ENCODE measurements around the gene SCUBE2. TPM values are rescaled to one million over a fixed set of nuclear protein-coding genes. Genes with fewer than 3 reads are reported as not detected.

The SCUBE2 gene
- total RNA-seq, 1 experiment from 2014 or later = 0.18 TPM

DNA sequence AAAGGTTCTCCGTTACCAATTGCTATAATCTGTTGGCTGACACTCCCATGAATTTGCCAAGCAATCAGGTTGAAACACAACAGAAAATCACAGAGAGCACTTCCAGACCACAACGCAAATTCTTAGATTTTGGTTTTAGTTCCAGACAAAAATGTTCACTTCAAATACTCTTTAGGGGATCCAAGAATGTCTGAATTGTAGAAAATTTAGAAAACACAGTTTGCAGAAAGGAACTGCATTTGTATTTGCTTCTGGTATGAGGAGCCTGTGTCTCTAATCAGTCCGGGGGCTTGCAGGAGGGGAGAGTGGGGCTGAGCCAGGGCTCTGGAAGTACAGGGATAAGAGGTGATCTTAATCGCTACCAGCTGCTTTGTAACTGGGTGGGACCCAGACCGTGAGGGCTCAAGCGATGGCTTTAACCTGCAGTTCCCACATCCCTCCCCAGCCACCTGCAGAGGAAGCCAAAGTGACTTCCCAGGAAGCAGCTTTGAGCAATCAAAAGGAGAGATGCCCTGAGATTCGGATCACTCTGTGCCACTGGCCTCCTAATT, 18.7 kb downstream of the SCUBE2 start:
- Histone ChIP-seq H3K9me2 (replicated peaks; ENCODE audit: low read length) (no peaks in the 10 kb centered on the region), H3K27ac (ENCODE audit: low read length) (no peak overlapping the region), H3K9me3 (ENCODE audit: low read length) (no peaks in the 10 kb centered on the region), H3K9ac (ENCODE audit: low read length) (no peak overlapping the region), H3K36me3 (ENCODE audit: low read depth, low read length) (no peaks in the 10 kb centered on the region), H4K20me1 (ENCODE audit: low read length) (no peaks in the 10 kb centered on the region), H3K4me1 (ENCODE audit: insufficient read depth, low read length) (peaks cover 5% of the 10 kb centered on the region; the same call in 1 of the 2 replicates), H3K27me3 (ENCODE audit: low read length) (no peaks in the 10 kb centered on the region), H3K4me2 (ENCODE audit: low read length) (no peak overlapping the region), H2AFZ (ENCODE audit: low read length) (no peak overlapping the region), H3K4me3 (ENCODE audit: low read length) (no peak overlapping the region), H3K79me2 (ENCODE audit: low read length) (no peaks in the 10 kb centered on the region), H3F3A (ENCODE audit: low read length, unreplicated experiment) (no peaks in the 10 kb centered on the region)
- DNase-seq (no peak), ATAC-seq (no peak)
- TF ChIP-seq EZH2 (IDR thresholded peaks at IDR 0.05; ENCODE audit: low read length, unreplicated experiment) (no peak), EZH2phosphoT487 (IDR thresholded peaks at IDR 0.05; ENCODE audit: borderline replicate concordance, low read length) (no peak)
- TF ChIP-seq, protein P1, sequence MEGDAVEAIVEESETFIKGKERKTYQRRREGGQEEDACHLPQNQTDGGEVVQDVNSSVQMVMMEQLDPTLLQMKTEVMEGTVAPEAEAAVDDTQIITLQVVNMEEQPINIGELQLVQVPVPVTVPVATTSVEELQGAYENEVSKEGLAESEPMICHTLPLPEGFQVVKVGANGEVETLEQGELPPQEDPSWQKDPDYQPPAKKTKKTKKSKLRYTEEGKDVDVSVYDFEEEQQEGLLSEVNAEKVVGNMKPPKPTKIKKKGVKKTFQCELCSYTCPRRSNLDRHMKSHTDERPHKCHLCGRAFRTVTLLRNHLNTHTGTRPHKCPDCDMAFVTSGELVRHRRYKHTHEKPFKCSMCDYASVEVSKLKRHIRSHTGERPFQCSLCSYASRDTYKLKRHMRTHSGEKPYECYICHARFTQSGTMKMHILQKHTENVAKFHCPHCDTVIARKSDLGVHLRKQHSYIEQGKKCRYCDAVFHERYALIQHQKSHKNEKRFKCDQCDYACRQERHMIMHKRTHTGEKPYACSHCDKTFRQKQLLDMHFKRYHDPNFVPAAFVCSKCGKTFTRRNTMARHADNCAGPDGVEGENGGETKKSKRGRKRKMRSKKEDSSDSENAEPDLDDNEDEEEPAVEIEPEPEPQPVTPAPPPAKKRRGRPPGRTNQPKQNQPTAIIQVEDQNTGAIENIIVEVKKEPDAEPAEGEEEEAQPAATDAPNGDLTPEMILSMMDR (conservative IDR thresholded peaks at IDR 0.05; ENCODE audit: low read depth, low read length) = no peak
- ChIA-PET CTCF (no interaction called here), POLR2A (ENCODE audit: unreplicated experiment) (no interaction called here)
- intact Hi-C loops (cut with micrococcal nuclease) = no loop called here
- BruUV-seq (replicated peaks) = no TSS peak

DNA sequence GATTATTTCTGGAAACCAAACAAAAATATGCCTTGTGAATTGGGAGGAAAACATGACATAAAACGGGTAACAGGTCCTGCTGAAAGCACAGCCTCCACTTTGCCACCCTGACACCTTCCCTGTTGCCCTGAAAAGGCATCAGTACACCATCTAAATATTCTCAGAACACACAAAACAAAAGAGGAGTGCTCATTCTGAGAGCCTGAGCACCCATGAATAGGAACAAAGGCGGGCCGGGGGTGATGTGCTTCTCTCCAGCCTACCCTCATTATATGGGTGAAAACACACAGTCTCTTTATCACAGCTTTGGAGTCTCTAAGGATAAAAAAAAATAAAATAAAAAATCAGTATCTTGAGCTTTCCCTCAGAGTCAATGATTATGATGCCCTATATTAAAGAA, 19.7 kb downstream of the SCUBE2 start:
- no peaks in the 10 kb centered on the region for H3K36me3 ChIP-seq (ENCODE audit: low read depth, low read length)
- POLR2A ChIA-PET (ENCODE audit: unreplicated experiment) = no interaction called here
- no peak overlapping the region for H3K27ac ChIP-seq (ENCODE audit: low read length)
- CTCF ChIA-PET = no interaction called here
- no peaks in the 10 kb centered on the region for H3K9me2 ChIP-seq (replicated peaks; ENCODE audit: low read length)
- H3K4me2 ChIP-seq (ENCODE audit: low read length) = no peak overlapping the region
- BruUV-seq (replicated peaks) = no TSS peak
- H3K79me2 ChIP-seq (ENCODE audit: low read length) = no peaks in the 10 kb centered on the region
- no peak for TF ChIP-seq EZH2 (IDR thresholded peaks at IDR 0.05; ENCODE audit: low read length, unreplicated experiment)
- TF ChIP-seq, protein P1 (conservative IDR thresholded peaks at IDR 0.05; ENCODE audit: low read depth, low read length) = no peak
- TF ChIP-seq EZH2phosphoT487 (IDR thresholded peaks at IDR 0.05; ENCODE audit: borderline replicate concordance, low read length) = no peak
- intact Hi-C loops (cut with micrococcal nuclease) = no loop called here
- no peaks in the 10 kb centered on the region for H3F3A ChIP-seq (ENCODE audit: low read length, unreplicated experiment)
- H2AFZ ChIP-seq (ENCODE audit: low read length) = no peak overlapping the region
- DNase-seq = no peak
- H3K9ac ChIP-seq (ENCODE audit: low read length) = no peak overlapping the region
- H3K27me3 ChIP-seq (ENCODE audit: low read length) = no peaks in the 10 kb centered on the region
- H3K9me3 ChIP-seq (ENCODE audit: low read length) = no peaks in the 10 kb centered on the region
- no peak for ATAC-seq
- no peaks in the 10 kb centered on the region for H4K20me1 ChIP-seq (ENCODE audit: low read length)
- H3K4me3 ChIP-seq (ENCODE audit: low read length) = no peak overlapping the region
- H3K4me1 ChIP-seq (ENCODE audit: insufficient read depth, low read length) = peaks cover under 1% of the 10 kb centered on the region; the same call in 1 of the 2 replicates

DNA sequence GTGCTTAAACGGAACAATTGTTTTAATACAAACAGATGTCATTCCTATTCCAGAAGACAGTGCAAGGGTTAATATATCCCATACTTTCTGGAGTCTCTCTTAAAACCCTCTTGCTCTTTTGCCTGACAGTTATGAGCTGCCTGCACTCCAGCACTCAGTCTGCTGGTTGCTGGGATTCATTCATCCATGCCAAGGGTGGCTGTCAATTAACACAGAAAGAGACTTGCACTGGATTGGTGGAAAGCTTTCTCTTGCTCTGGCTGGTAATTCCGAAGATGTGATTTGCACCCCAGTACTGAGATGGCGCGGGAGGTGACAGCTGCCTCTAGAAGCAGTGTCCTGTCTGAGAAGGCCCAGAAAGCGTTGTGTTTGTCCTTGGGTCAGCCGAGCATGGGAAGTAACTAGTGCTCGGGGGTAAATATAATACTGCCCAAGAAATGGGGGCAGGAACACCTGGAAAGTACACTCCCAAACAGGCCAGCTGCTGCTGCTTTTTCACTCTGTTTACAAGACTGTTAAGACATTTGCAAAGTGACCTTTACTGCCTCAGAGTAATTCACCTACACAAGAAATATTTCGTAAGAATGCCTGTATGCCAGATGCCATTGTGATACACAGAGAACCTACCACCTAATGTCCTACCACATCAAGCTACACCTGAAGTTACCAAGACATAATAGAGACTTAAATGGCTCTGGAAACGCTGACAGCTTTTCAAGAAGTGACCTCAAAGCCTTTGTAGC, 20.5 kb downstream of the SCUBE2 start:
- Histone ChIP-seq H3K36me3 (ENCODE audit: low read depth, low read length) (no peaks in the 10 kb centered on the region), H3F3A (ENCODE audit: low read length, unreplicated experiment) (no peaks in the 10 kb centered on the region), H2AFZ (ENCODE audit: low read length) (no peak overlapping the region), H3K27me3 (ENCODE audit: low read length) (no peaks in the 10 kb centered on the region), H3K4me3 (ENCODE audit: low read length) (no peak overlapping the region), H4K20me1 (ENCODE audit: low read length) (no peaks in the 10 kb centered on the region), H3K4me1 (ENCODE audit: insufficient read depth, low read length) (no peaks in the 10 kb centered on the region), H3K9me3 (ENCODE audit: low read length) (no peaks in the 10 kb centered on the region), H3K9me2 (replicated peaks; ENCODE audit: low read length) (no peaks in the 10 kb centered on the region), H3K27ac (ENCODE audit: low read length) (no peak overlapping the region), H3K79me2 (ENCODE audit: low read length) (no peaks in the 10 kb centered on the region), H3K9ac (ENCODE audit: low read length) (no peak overlapping the region), H3K4me2 (ENCODE audit: low read length) (no peak overlapping the region)
- ChIA-PET POLR2A (ENCODE audit: unreplicated experiment) (no interaction called here), CTCF (interaction anchor here (0.5 kb wide), 1 partner anchor 155 kb away, joined by 6 read pairs; no protein-coding TSS in a partner anchor)
- ATAC-seq = no peak
- BruUV-seq (replicated peaks) = no TSS peak
- intact Hi-C loops (cut with micrococcal nuclease) = no loop called here
- DNase-seq = no peak
- TF ChIP-seq EZH2phosphoT487 (IDR thresholded peaks at IDR 0.05; ENCODE audit: borderline replicate concordance, low read length) (no peak), EZH2 (IDR thresholded peaks at IDR 0.05; ENCODE audit: low read length, unreplicated experiment) (no peak)
- TF ChIP-seq, protein P1 (conservative IDR thresholded peaks at IDR 0.05; ENCODE audit: low read depth, low read length) = no peak

All from PC-3 (cell line).